Activated T-cell treated with anti-CD3 and anti-CD28 coated beads, Interleukin-2, amount 50 U/mL, for 24 hours (primary cell): ENCODE results near the gene NDOR1.
A peak's percentile ranks its signal among the peaks of the same experiment; 100 is the strongest.

Source experiments
- DNase-seq: peaks from one replicate; pipeline ENCODE4 v3.0.0-alpha.2; 2020
- H3K27ac Mint-ChIP-seq: 2 replicates; pipeline ENCODE4 v1.8.0; 2020; ENCODE audit warnings: mild to moderate bottlenecking, mixed read lengths
- H3K27me3 Mint-ChIP-seq: 2 replicates; pipeline ENCODE4 v1.8.0; 2020; ENCODE audit warnings: mixed read lengths
- H3K36me3 Mint-ChIP-seq: 2 replicates; pipeline ENCODE4 v1.8.0; 2020; ENCODE audit warnings: low read depth, mixed read lengths
- H3K4me1 Mint-ChIP-seq: 2 replicates; pipeline ENCODE4 v1.8.0; 2020; ENCODE audit warnings: low read depth, mixed read lengths
- H3K4me3 Mint-ChIP-seq: 2 replicates; pipeline ENCODE4 v1.8.0; 2020; ENCODE audit warnings: mild to moderate bottlenecking, moderate library complexity, mixed read lengths
- H3K9me3 Mint-ChIP-seq: 2 replicates; pipeline ENCODE4 v1.8.0; 2020; ENCODE audit warnings: mixed read lengths

NDOR1 gene

DNA sequence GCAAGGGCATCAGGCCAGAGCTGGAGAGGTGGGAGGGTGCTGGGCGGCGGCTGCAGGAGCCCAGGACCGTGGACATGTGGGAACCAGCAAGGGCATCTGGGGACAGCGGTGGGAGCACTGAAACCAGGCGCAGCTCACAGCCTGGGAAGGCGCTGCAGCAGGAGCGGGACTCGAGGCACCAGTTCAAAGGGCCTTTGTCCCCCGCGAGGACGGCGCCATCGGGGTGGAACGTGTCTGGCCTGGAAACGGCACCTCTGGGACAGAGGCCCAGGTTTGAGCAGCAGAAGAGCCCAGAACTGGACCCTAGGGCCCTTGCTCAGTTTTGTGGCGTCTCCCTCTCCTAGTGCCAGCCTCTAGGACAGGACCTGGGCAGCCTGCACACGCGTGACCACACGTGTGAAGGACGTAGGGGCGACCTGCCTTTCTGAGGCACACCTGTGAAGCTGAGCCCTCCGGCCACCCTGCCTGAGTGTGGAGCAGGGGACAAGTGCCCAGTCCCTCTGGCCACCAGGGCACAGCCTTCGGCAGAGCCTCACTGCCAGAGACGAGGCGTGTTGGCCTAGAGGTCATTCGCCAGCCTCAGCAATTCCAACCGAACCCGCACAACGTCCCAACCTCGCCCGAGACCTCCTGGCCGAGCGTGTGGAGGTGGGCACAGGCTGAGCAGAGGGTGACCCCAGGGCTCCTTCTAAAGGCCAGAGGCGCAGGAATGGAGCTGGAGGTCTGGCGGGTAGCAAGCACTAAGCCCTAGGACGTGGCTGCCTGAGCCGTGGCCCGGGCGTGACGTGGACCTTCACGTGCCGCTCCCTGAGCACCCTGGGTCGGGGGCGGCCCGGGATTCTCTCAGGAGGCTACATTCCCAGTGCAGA lies 31.5 kb upstream of the NDOR1 start:
- Mint-ChIP-seq H3K4me3 (no peak overlapping the region), H3K27me3 (peaks cover 42% of the 10 kb centered on the region), H3K27ac (no peak overlapping the region), H3K36me3 (peaks cover 15% of the 10 kb centered on the region), H3K4me1 (peaks cover 7% of the 10 kb centered on the region), H3K9me3 (no peaks in the 10 kb centered on the region)
- no peak for DNase-seq

DNA sequence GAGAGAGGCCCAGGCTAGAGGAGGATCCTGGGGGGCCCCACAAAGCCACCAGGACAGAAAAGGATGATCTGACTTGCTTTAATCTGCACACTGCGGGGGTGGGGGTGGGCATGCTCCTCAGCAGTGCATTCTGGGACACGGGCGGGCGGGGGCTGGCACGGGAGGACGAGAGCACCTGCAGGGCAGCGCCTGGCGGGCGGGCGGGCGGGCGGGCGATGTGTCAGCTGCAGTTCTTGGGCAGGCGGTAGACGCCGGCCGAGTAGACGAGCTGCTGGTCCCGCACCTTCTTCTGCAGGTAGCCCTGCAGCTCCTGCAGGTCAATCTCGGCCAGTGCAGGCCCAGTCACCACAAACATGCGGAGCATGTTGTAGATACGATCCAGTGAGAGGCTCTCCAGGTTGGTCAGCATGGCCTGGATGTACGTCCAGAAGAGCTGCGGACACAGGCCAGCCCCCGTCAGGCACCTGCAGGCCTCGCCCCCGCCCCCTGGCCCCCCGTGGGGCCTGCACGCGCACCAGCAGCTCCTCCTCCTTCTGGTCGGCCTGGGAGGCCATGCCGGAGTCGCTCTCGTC lies 30.7 kb upstream of the NDOR1 start:
- DNase-seq, result no peak
- no peak overlapping the region for H3K4me3 Mint-ChIP-seq
- H3K4me1 Mint-ChIP-seq, result peaks cover 7% of the 10 kb centered on the region
- no peaks in the 10 kb centered on the region for H3K9me3 Mint-ChIP-seq
- peaks cover 22% of the 10 kb centered on the region for H3K36me3 Mint-ChIP-seq
- H3K27me3 Mint-ChIP-seq, result peaks cover 39% of the 10 kb centered on the region
- no peak overlapping the region for H3K27ac Mint-ChIP-seq

DNA sequence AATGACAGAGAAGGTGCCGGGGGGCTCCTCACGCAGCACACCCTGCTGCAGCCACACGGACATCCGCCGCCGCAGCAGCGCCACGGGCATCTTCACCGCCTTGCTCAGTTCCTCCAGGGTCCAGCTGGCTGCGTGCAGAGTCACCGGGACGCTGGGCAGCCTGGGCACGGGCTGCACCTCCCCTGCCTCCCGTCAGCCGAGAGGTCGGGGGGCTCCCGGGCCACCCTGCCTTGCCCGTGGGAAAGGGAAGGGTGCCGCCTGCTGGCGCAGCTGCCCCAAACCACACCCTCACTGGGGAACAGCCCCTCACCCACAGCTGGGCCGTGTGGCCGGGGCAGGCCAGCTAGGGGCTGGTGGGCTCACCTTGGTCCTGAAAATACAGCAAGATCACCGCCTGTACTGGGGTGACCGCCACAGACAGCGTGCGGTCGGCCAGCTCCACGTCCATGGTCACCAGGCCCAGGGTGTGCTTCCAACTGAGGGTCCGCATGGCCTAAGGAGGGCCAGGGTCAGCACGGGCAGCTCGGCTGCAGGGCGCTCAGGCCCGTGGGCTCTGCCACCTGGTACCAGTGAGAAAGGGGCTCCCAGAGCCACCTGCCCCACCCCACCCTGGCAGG lies 30.0 kb upstream of the NDOR1 start:
- Mint-ChIP-seq H3K27ac (no peak overlapping the region), H3K9me3 (no peaks in the 10 kb centered on the region), H3K4me1 (peaks cover 7% of the 10 kb centered on the region), H3K36me3 (peaks cover 26% of the 10 kb centered on the region), H3K27me3 (peaks cover 33% of the 10 kb centered on the region), H3K4me3 (no peak overlapping the region)
- DNase-seq, result no peak

DNA sequence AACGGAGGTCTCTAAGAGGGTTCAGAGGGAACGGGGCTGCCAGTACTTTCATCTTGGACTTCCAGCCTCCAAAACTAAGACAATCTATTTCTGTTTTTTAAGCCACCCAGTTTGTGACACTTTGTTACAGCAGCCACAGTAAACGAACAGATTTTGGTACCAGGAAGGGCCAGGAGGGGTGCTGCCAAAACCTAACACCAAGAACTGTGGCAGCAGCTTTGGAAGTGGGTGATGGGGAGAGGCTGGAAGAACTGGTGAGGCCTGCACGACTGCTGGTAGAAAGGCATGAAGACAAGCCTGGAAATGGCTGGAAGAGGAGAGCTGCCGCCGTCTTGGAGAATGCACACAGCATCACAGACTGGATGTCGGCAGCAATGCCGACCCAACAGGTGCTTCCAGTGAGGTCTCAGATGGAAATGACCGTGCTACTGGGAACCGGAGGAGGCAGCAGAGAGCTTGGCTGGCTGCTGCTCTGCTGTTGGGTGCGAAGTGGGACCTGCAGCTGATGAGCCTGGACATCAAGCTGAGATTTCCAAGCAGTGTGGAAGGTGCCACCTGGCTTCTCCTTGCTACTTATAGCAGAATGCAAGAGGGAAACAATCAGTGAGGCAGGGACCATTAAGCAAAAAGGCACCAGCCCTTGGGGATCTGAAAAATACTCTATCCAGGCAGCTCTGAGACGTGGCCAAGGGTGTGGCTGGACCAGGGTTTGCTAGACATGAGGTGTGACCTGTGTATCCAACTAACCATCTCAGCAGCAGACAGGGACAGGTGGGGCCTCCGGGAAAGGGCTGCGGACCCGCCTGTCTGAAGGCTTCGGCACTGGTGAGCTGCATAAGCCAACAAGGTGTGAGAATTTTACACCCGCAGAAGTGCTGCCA lies 29.0 kb upstream of the NDOR1 start:
- peak; percentile 46 for DNase-seq
- Mint-ChIP-seq H3K36me3 (peaks cover 34% of the 10 kb centered on the region), H3K9me3 (no peaks in the 10 kb centered on the region), H3K27ac (no peak overlapping the region), H3K27me3 (peaks cover 23% of the 10 kb centered on the region), H3K4me3 (no peak overlapping the region), H3K4me1 (peaks cover 7% of the 10 kb centered on the region)

DNA sequence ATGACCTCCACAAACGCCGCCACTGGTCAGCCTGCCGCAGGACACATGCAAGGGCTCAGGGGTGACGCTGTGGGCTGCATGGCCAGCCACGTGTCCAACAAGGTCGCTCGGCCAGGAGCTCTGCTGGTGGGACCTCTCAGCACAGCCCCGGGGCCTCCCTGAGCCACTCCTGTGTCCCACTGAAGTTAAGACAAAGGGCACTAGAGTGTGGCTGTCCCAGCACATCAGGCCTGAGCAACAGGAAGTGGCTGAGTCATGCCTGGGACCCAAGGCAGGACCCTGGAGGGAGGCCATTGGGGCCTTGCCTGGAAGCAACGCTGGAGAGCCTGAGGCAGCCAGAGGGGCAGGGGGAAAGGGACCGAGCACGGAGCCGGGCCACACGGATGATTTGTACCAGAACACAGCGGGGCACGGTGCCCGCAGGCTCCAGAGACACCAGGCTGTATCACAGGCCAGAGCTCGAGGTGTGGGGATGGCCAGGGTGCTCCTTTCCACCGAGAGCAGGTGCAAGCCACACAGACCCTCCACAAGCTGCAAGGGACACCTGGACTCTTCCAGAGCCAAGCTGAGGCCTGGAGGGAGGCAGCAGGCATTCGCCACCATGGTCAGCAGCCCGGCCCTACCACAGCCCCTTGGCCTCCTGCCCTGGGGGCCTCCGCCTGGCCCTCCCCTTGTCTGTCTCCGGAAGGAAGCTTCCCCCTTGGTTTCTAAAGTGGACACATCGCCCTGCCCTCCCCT lies 27.1 kb upstream of the NDOR1 start:
- no peaks in the 10 kb centered on the region for H3K9me3 Mint-ChIP-seq
- H3K27me3 Mint-ChIP-seq, result peaks cover 6% of the 10 kb centered on the region
- no peak for DNase-seq
- H3K4me1 Mint-ChIP-seq, result peaks cover 7% of the 10 kb centered on the region
- H3K4me3 Mint-ChIP-seq, result no peak overlapping the region
- peaks cover 51% of the 10 kb centered on the region for H3K36me3 Mint-ChIP-seq
- no peak overlapping the region for H3K27ac Mint-ChIP-seq

DNA sequence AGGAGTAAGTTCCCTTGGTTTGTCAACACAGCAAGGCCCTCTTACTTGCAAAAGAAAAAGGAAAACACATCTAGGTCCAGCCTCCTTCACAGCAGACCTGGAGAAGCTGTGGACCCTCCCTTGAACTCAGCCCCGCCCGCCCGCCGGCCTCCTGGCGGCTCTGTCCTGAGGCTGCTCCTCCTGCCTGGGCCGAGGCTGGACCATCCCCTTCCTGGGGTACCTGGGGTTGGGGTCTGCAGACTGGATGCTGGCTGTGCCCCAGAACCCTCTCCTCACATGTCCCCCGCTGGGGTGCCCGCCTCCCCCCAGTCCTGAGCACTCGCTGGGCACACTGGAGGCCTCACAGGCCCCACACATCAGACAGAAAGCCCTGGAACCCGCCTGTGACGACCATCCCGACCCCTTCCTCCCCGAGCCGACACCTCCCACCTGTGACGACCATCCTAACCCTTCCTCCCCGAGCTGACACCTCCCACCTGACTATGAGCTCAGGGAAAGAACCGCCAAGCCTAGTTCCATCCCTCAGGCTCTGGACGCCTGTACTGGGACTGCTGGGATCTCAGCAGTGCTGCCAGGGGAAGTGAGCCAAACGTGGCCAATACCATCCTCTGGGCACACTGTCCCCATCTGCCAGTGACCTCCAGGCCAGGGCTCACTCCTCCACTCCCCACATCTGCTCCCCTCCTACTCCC lies 26.4 kb upstream of the NDOR1 start:
- DNase-seq, result no peak
- H3K9me3 Mint-ChIP-seq, result no peaks in the 10 kb centered on the region
- peaks cover 58% of the 10 kb centered on the region for H3K36me3 Mint-ChIP-seq
- H3K27ac Mint-ChIP-seq, result no peak overlapping the region
- peaks cover 7% of the 10 kb centered on the region for H3K4me1 Mint-ChIP-seq
- H3K27me3 Mint-ChIP-seq, result peaks cover 1% of the 10 kb centered on the region
- no peak overlapping the region for H3K4me3 Mint-ChIP-seq

DNA sequence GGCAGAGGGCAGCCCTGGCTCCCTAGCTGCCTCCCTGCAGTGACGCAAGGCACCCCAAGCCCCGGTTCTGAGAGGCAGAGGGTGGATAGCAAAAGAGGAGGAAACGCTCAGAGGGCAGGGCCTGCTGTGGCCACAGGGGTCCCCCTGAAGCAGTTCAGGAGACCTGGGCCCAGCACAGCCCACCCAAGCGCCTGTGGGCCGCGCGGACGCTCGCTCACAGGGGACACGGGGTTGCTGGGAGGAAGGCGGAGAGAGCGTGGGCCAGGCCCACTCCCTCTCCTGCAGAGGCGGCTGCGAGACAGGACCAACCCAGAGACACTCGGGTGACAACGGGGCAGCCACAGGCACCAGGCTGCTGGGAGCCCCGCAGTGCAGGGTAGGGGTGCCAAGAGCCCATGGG lies 25.7 kb upstream of the NDOR1 start:
- Mint-ChIP-seq H3K27ac (no peak overlapping the region), H3K36me3 (peaks cover 64% of the 10 kb centered on the region), H3K9me3 (no peaks in the 10 kb centered on the region), H3K4me3 (no peak overlapping the region), H3K27me3 (no peaks in the 10 kb centered on the region), H3K4me1 (peaks cover 4% of the 10 kb centered on the region)
- no peak for DNase-seq

DNA sequence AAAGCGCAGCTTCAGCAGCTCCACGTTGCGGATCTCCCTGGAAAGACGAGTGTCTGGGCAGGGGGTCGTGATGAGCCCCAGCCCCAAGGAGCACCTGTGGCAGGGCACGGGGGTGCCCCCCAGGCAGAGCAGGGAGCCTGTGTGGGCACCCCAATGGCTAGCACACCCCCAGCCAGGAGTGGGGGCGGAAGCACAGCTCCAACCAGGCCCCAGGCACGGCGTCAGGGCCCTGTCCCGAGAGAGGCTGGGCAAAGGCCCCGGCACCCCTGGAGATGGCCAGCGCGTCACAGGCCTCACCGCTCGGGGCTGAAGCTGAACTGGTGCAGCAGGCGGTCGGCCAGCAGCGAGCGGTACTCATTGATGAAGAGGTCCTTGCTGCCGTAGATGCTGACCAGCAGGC lies 25.0 kb upstream of the NDOR1 start:
- DNase-seq, result no peak
- peaks cover 68% of the 10 kb centered on the region for H3K36me3 Mint-ChIP-seq

DNA sequence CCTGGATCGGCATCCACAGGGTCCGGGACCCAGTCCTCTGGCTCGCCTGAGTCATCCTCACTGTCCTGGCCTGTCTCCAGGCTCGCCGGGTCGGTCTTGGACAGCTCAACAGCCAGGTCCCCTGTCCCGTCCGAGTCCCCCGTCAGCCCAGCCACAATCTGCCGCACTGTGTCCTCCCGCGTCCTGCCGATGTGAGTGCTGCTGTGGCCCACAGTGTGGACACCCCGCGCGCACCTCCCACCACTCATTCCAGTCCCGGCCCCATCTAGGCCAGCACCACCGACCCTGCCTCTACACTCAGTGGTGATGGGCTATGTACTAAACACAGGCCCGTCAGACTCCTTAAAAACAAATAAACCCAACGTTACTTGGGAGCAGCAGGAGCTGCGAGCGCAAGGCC lies 23.8 kb upstream of the NDOR1 start:
- H3K36me3 Mint-ChIP-seq, result peaks cover 79% of the 10 kb centered on the region
- no peak overlapping the region for H3K4me3 Mint-ChIP-seq
- H3K4me1 Mint-ChIP-seq, result peaks cover 16% of the 10 kb centered on the region
- H3K27ac Mint-ChIP-seq, result no peak overlapping the region
- DNase-seq, result no peak
- no peaks in the 10 kb centered on the region for H3K9me3 Mint-ChIP-seq
- no peaks in the 10 kb centered on the region for H3K27me3 Mint-ChIP-seq

More for the DNA sequence above, 25.0 kb upstream of the NDOR1 start:
- Mint-ChIP-seq H3K27ac (no peak overlapping the region), H3K4me3 (no peak overlapping the region), H3K9me3 (no peaks in the 10 kb centered on the region), H3K4me1 (peaks cover 5% of the 10 kb centered on the region), H3K27me3 (no peaks in the 10 kb centered on the region)

DNA sequence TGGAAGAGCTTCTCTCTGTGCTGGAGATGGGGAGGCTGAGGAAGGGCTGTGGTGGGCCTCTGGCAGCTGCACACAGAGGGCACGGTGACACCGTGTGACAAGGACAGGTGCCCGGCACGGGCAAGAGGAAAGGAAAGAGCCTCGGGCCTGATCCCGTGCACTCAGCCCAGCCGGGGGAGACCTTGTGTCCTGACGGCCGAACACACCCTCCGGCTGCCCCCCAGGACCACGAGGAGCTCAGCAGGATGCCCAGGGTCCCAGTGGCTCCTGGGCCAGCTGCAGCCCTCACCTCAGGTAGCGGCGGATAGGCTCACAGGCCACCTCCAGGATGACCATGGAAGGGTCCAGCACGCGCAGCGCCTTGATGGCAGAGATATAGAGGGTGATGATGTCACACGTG lies 22.7 kb upstream of the NDOR1 start:
- Mint-ChIP-seq H3K27me3 (no peaks in the 10 kb centered on the region), H3K27ac (no peak overlapping the region), H3K36me3 (peaks cover 84% of the 10 kb centered on the region), H3K4me3 (no peak overlapping the region), H3K9me3 (no peaks in the 10 kb centered on the region), H3K4me1 (peaks cover 26% of the 10 kb centered on the region)
- no peak for DNase-seq

DNA sequence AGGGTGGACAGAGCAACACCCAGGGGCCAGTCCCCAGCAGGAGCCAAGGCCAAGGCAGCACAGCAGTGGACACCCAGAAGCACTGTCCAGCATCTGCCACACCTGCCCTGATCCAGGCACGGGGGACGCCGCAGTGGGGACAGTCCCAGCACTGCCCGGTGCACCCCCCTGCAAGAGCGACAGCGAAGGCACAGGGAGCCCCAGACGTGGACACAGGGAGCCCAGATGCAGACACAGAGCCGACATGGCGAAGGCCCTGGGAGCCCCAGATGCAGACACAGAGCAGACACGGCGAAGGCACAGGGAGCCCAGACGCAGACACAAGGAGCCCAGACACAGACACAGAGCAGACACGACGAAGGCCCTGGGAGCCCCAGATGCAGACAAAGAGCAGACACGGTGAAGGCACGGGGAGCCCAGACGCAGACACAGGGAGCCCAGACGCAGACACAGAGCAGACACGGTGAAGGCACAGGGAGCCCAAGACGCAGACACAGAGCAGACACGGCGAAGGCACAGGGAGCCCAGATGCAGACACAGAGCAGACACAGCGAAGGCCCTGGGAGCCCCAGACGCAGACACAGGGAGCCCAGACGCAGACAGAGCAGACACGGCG lies 21.4 kb upstream of the NDOR1 start:
- no peak for DNase-seq
- Mint-ChIP-seq H3K36me3 (peaks cover 83% of the 10 kb centered on the region), H3K4me3 (no peak overlapping the region), H3K27me3 (no peaks in the 10 kb centered on the region), H3K4me1 (peaks cover 29% of the 10 kb centered on the region), H3K27ac (no peak overlapping the region), H3K9me3 (no peaks in the 10 kb centered on the region)

DNA sequence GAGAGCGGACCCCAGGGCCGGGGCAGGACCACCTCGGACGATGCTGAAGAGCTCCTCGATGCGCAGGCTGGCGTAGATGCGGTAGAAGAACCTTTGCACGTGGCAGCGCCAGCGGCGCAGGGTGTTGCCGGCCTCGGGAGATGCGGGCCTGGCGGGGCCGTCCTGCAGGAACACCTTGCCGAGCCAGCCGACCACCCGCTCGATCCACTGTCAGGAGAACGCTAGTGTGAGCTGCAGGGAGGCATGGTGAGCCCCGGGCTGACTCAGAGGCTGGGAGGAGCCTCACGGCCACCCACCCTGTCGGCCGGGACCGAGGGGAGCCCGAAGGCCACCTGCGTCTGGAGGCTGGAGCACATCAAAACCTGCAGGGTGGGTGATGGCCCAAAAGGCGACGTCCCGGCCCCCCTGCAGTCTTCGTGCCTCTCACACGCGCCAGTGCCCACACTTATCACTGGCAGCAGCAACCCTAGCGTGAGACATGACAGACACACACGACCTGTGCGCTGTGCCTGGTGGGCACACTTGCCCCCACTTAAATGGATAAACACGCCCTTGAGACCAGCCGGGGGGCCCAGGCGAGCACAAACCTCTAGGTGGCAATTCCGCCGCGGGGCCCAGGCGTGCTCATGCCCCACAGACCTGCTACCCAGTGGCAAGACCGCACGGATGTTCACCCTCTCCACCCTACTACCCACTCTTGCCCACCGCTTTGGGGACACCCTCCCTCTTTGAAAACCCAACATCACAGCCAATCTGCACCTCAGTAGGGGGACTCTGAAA lies 20.4 kb upstream of the NDOR1 start:
- Mint-ChIP-seq H3K27me3 (no peaks in the 10 kb centered on the region), H3K4me3 (no peak overlapping the region), H3K9me3 (no peaks in the 10 kb centered on the region), H3K36me3 (peaks cover 82% of the 10 kb centered on the region), H3K27ac (no peak overlapping the region), H3K4me1 (peaks cover 39% of the 10 kb centered on the region)
- no peak for DNase-seq
